Liver (tissue), 9 donors: Measurements from ENCODE around the gene NTF3. TPM values are rescaled to one million over a fixed set of nuclear protein-coding genes. Genes with fewer than 3 reads are reported as not detected.

ENCODE experiments used
- DNase-seq: peaks from one replicate; pipeline ENCODE4 v3.0.0-alpha.2; 2017; ENCODE audit warnings: low spot score
- H3K27ac ChIP-seq, 2 donors: one replicate each; pipeline ENCODE4 v1.7.0; 2013; ENCODE audit warnings: inconsistent platforms in 2 of 2, low read length in 2 of 2, control low read depth in 1 of 2, low read depth in 1 of 2, mild to moderate bottlenecking in 1 of 2
- H3K27me3 ChIP-seq, 4 donors: one replicate each; pipeline versions ENCODE4 v1.6.1 to v1.7.0; 2013; ENCODE audit warnings: low read length in 3 of 4, inconsistent platforms in 1 of 4, mild to moderate bottlenecking in 1 of 4, moderate library complexity in 1 of 4; ENCODE audit not compliant: control insufficient read depth in 4 of 4, insufficient read depth in 4 of 4
- H3K36me3 ChIP-seq, 4 donors: one replicate each; pipeline versions ENCODE4 v1.6.1 to v1.7.0; 2013; ENCODE audit warnings: low read length in 3 of 4, mild to moderate bottlenecking in 3 of 4, low read depth in 1 of 4, moderate library complexity in 1 of 4; ENCODE audit not compliant: control insufficient read depth in 4 of 4, insufficient read depth in 3 of 4
- H3K4me1 ChIP-seq, 4 donors: one replicate each; pipeline versions ENCODE4 v1.6.1 to v1.7.0; 2013; ENCODE audit warnings: low read length in 3 of 4, mild to moderate bottlenecking in 3 of 4, moderate library complexity in 1 of 4; ENCODE audit not compliant: control insufficient read depth in 4 of 4, insufficient read depth in 4 of 4
- H3K4me3 ChIP-seq, 3 donors: one replicate each; pipeline versions ENCODE4 v1.6.1 to v1.7.0; 2013; ENCODE audit warnings: low read length in 3 of 3, control low read depth in 1 of 3, low read depth in 1 of 3, mild to moderate bottlenecking in 1 of 3
- H3K9ac ChIP-seq, 2 donors: one replicate each; pipeline ENCODE4 v1.7.0; 2013; ENCODE audit warnings: low read length in 2 of 2, mild to moderate bottlenecking in 2 of 2, moderate library complexity in 2 of 2, control low read depth in 1 of 2, low read depth in 1 of 2
- H3K9me3 ChIP-seq, 4 donors: one replicate each; pipeline versions ENCODE4 v1.6.1 to v1.7.0; 2013; ENCODE audit warnings: low read length in 3 of 4; ENCODE audit not compliant: control insufficient read depth in 4 of 4
- ATF3 ChIP-seq: IDR thresholded peaks from 2 replicates; pipeline ENCODE4 v1.6.1; 2016; ENCODE audit warnings: antibody characterized with exemption
- CTCF ChIP-seq: fragments of 150-350 bp; IDR thresholded peaks from 2 replicates; pipeline ENCODE4 v1.5.1; 2017; ENCODE audit warnings: improper control_type of control experiment, low read depth, low read length; ENCODE audit not compliant: missing input control
- FOXA1 ChIP-seq: IDR thresholded peaks from 2 replicates; pipeline ENCODE4 v1.6.1; 2016; ENCODE audit warnings: antibody characterized with exemption
- FOXA2 ChIP-seq: IDR thresholded peaks from 2 replicates; pipeline ENCODE4 v1.6.1; 2016; ENCODE audit warnings: antibody characterized with exemption
- GABPA ChIP-seq, 2 donors: IDR thresholded peaks in 1 of 2; conservative IDR thresholded peaks in 1 of 2; 2 replicates each; pipeline ENCODE4 v1.6.1; 2016; ENCODE audit warnings: antibody characterized with exemption in 2 of 2, mild to moderate bottlenecking in 1 of 2, moderate library complexity in 1 of 2
- HNF4A ChIP-seq, 2 donors: conservative IDR thresholded peaks; 2 replicates each; pipeline ENCODE4 v1.6.1; 2016; ENCODE audit warnings: antibody characterized with exemption in 2 of 2, mild to moderate bottlenecking in 2 of 2
- HNF4G ChIP-seq: IDR thresholded peaks from 2 replicates; pipeline ENCODE4 v1.6.1; 2016; ENCODE audit warnings: antibody characterized with exemption
- MAX ChIP-seq: IDR thresholded peaks from 2 replicates; pipeline ENCODE4 v1.6.1; 2016; ENCODE audit warnings: antibody characterized with exemption
- RAD21 ChIP-seq, 2 donors: IDR thresholded peaks; 2 replicates each; pipeline ENCODE4 v1.6.1; 2016; ENCODE audit warnings: antibody characterized with exemption in 2 of 2, mild to moderate bottlenecking in 2 of 2
- REST ChIP-seq: IDR thresholded peaks from 2 replicates; pipeline ENCODE4 v1.6.1; 2016; ENCODE audit warnings: antibody characterized with exemption, mild to moderate bottlenecking
- SP1 ChIP-seq: IDR thresholded peaks from 2 replicates; pipeline ENCODE4 v1.6.1; 2018; ENCODE audit warnings: antibody characterized with exemption, mild to moderate bottlenecking
- TAF1 ChIP-seq: conservative IDR thresholded peaks from 2 replicates; pipeline ENCODE4 v1.6.1; 2016; ENCODE audit warnings: antibody characterized with exemption, mild to moderate bottlenecking
- YY1 ChIP-seq: IDR thresholded peaks from 2 replicates; pipeline ENCODE4 v1.6.1; 2016; ENCODE audit warnings: antibody characterized with exemption, mild to moderate bottlenecking
- ZBTB33 ChIP-seq: IDR thresholded peaks from 2 replicates; pipeline ENCODE4 v1.6.1; 2016; ENCODE audit warnings: antibody characterized with exemption
- WGBS: extraction: QIAGEN DNeasy Blood & Tissue Kit; methylation state at CpG from one replicate; pipeline ENCODE4 v1.1.7; 2013; 5-methylcytosine and 5-hydroxymethylcytosine counted together
- polyA plus RNA-seq, 2 donors: library from polyadenylated mRNA; stranded (reverse) in 1 of 2; unstranded in 1 of 2; fragments of 200-250 nt in 1 of 2; fragments of >200 nt in 1 of 2; fragmentation: Nextera tagmentation in 1 of 2; extraction: Ambion mirVana in 1 of 2; gene quantifications; one replicate each; pipeline versions ENCODE4 v1.2.1 to v1.2.3, GENCODE V29; 2013 to 2015
- total RNA-seq, 2 donors: library from RNA; depleted of rRNA; stranded (reverse); fragments of >200 nt; gene quantifications; one replicate each; pipeline ENCODE4 v1.2.3, GENCODE V29; 2014
- donor health status: healthy.
- donor health status: healthy.
- donor health status: healthy.
- donor health status: healthy.
- donor health status: healthy.

The NTF3 gene
- total and polyA plus RNA-seq, 4 donors, result 0.89 to 2.8 (median 1.5) TPM

- Histone ChIP-seq H3K9ac (no peak overlapping the region), H3K27me3 (no peaks in the 10 kb centered on the region), H3K27ac (no peak overlapping the region), H3K4me1 (no peaks in the 10 kb centered on the region), H3K4me3 (no peak overlapping the region), H3K9me3 (no peaks in the 10 kb centered on the region), H3K36me3 (no peaks in the 10 kb centered on the region)
- 96% methylated on average over 2 of the region's 2 CpGs for WGBS
- TF ChIP-seq ZBTB33 (no peak), HNF4G (no peak)
- DNase-seq, result no peak
These were observed 28.9 kb downstream of the NTF3 start for GRCh38 chr12:5460817-5461216.

- H3K4me1 ChIP-seq, result no peaks in the 10 kb centered on the region
- no peak overlapping the region for H3K9ac ChIP-seq
- H3K36me3 ChIP-seq, result no peaks in the 10 kb centered on the region
- WGBS, result 90% methylated on average over 1 of the region's 1 CpG
- DNase-seq, result no peak
- no peak for TF ChIP-seq MAX
- no peak for TF ChIP-seq ZBTB33
- TF ChIP-seq HNF4G, result no peak
- TF ChIP-seq RAD21 (IDR thresholded peaks at IDR 0.05), result no peak
- no peak for TF ChIP-seq HNF4A (conservative IDR thresholded peaks at IDR 0.05)
- TF ChIP-seq FOXA1, result no peak
- H3K27me3 ChIP-seq, result no peaks in the 10 kb centered on the region
- no peak overlapping the region for H3K4me3 ChIP-seq
- H3K27ac ChIP-seq, result no peak overlapping the region
- H3K9me3 ChIP-seq, result no peaks in the 10 kb centered on the region
These were observed 30.1 kb downstream of the NTF3 start for GRCh38 chr12:5461966-5462365.

GRCh38 chr12:5464096-5464495, 32.2 kb downstream of the NTF3 start:
- no peak overlapping the region for H3K27ac ChIP-seq
- 82% methylated on average over 2 of the region's 2 CpGs for WGBS
- no peak for DNase-seq
- H3K4me1 ChIP-seq, result no peaks in the 10 kb centered on the region
- H3K9me3 ChIP-seq, result no peaks in the 10 kb centered on the region
- H3K27me3 ChIP-seq, result no peaks in the 10 kb centered on the region
- H3K36me3 ChIP-seq, result no peaks in the 10 kb centered on the region
- H3K9ac ChIP-seq, result no peak overlapping the region
- H3K4me3 ChIP-seq, result no peak overlapping the region
- no peak for TF ChIP-seq SP1
- no peak for TF ChIP-seq ZBTB33
- no peak for TF ChIP-seq GABPA (IDR thresholded peaks at IDR 0.05 in 1 of 2, conservative IDR thresholded peaks at IDR 0.05 in 1 of 2)
- no peak for TF ChIP-seq TAF1
- TF ChIP-seq YY1, result no peak
- TF ChIP-seq RAD21 (IDR thresholded peaks at IDR 0.05), result no peak
- TF ChIP-seq FOXA2, result no peak
- no peak for TF ChIP-seq ATF3
- no peak for TF ChIP-seq CTCF
- no peak for TF ChIP-seq FOXA1
- TF ChIP-seq HNF4A (conservative IDR thresholded peaks at IDR 0.05), result no peak
- no peak for TF ChIP-seq HNF4G
- TF ChIP-seq REST, result no peak
- no peak for TF ChIP-seq MAX
